ENCODE data around the gene PP2D1. TPM values are rescaled to one million over a fixed set of nuclear protein-coding genes. Genes with fewer than 3 reads are reported as not detected.
A peak's percentile ranks its signal among the peaks of the same experiment; 100 is the strongest.

PP2D1 gene
- total and polyA plus RNA-seq, 4 experiments from 2014 or later = 0.40 to 0.46 TPM; not detected in 2

- no peaks in the 10 kb centered on the region for H3K36me3 ChIP-seq (ENCODE audit: insufficient read depth, low read length)
- H3K27me3 ChIP-seq (ENCODE audit: insufficient read depth, low read length) = no peaks in the 10 kb centered on the region
- peak overlapping the region; percentile 71 to 99 for H3K4me3 ChIP-seq (ENCODE audit: low read length in 2 of 2)
- ChIA-PET CTCF (ENCODE audit: partially characterized antibody) (interaction anchor here (0.9 to 4.4 kb wide), 12 partner anchors 9 to 155 kb away, joined by 3 to 36 read pairs (median 4); partner anchors contain the start of genes RAB5A and SGO1), POLR2A (ENCODE audit: partially characterized antibody) (interaction anchor here (0.6 to 5.6 kb wide), 21 partner anchors 10 to 145 kb away, joined by 3 to 62 read pairs (median 4); partner anchors contain the start of genes RAB5A and SGO1)
- no peaks in the 10 kb centered on the region for H3K9me3 ChIP-seq (ENCODE audit: control insufficient read depth in 1 of 2, low read length in 2 of 2)
- peaks cover 0 to 18% of the 10 kb centered on the region in 2 donors for H3K36me3 Mint-ChIP-seq
- peaks cover 39 to 70% (median 50%) of the 10 kb centered on the region in 4 donors for H3K4me1 Mint-ChIP-seq
- H3K27ac Mint-ChIP-seq = peak overlapping the region; percentile 96 to 99 (median 97)
- H3K27me3 Mint-ChIP-seq = no peaks in the 10 kb centered on the region
- H3K9me3 Mint-ChIP-seq = peaks cover 0 to 2% (median 0%) of the 10 kb centered on the region in 8 donors
- DNase-seq = peak; percentile 56 to 77 (median 58)
- intact Hi-C loops (cut with micrococcal nuclease) = loop anchor here (2.0 to 10.0 kb wide), 4 partner anchors 14 to 896 kb away; partner anchors contain the start of gene KCNH8
- peaks cover 58% of the 10 kb centered on the region for H3K4me1 ChIP-seq (ENCODE audit: insufficient read depth, low read length)
- peak overlapping the region; percentile 93 to 99 (median 98) for H3K4me3 Mint-ChIP-seq
- H3K27ac ChIP-seq (ENCODE audit: low read depth, low read length) = peak overlapping the region; percentile 86
Observed at GRCh38 chr3:20040548-20041196, 28.6 kb upstream of the PP2D1 start.

GRCh38 chr3:20039765-20040547, 27.9 kb upstream of the PP2D1 start, which contains the start of gene KAT2B:
Gene KAT2B (plus strand): TSS chr3:20040446. CDS start chr3:20040478, 32 bp downstream.
- Mint-ChIP-seq H3K4me1 (peaks cover 36 to 65% (median 47%) of the 10 kb centered on the region in 4 donors), H3K4me3 (peak within 1 kb of the TSS; percentile 93 to 99 (median 98)), H3K27me3 (no peaks in the 10 kb centered on the region), H3K27ac (peak within 1 kb of the TSS; percentile 96 to 99 (median 98)), H3K9me3 (peaks cover 0 to 2% (median 0%) of the 10 kb centered on the region in 8 donors), H3K36me3 (peaks cover 0 to 17% of the 10 kb centered on the region in 2 donors)
- no peaks in the 10 kb centered on the region for H3K27me3 ChIP-seq (ENCODE audit: insufficient read depth, low read length)
- peaks cover 52% of the 10 kb centered on the region for H3K4me1 ChIP-seq (ENCODE audit: insufficient read depth, low read length)
- H3K27ac ChIP-seq (ENCODE audit: low read depth, low read length) = peak within 1 kb of the TSS; percentile 86
- peak; percentile 81 to 88 (median 84) for DNase-seq
- H3K4me3 ChIP-seq (ENCODE audit: low read length in 2 of 2) = peak within 1 kb of the TSS; percentile 71 to 99
- no peaks in the 10 kb centered on the region for H3K9me3 ChIP-seq (ENCODE audit: control insufficient read depth in 1 of 2, low read length in 2 of 2)
- intact Hi-C loops (cut with micrococcal nuclease) = loop anchor here (1.0 to 10.0 kb wide), 7 partner anchors 15 to 895 kb away; partner anchors contain the start of genes KCNH8, RAB5A and SGO1
- POLR2A ChIA-PET (ENCODE audit: partially characterized antibody) = interaction anchor here (0.6 to 5.6 kb wide), 12 partner anchors 11 to 145 kb away, joined by 3 to 62 read pairs (median 9); partner anchors contain the start of genes RAB5A and SGO1
- H3K36me3 ChIP-seq (ENCODE audit: insufficient read depth, low read length) = no peaks in the 10 kb centered on the region
- CTCF ChIA-PET (ENCODE audit: partially characterized antibody) = interaction anchor here (0.6 to 4.4 kb wide), 9 partner anchors 10 to 154 kb away, joined by 3 to 36 read pairs (median 5); no protein-coding TSS in a partner anchor

- peaks cover 0 to 17% of the 10 kb centered on the region in 2 donors for H3K36me3 Mint-ChIP-seq
- peak overlapping the region; percentile 90 to 96 (median 92) for H3K4me3 Mint-ChIP-seq
- Histone ChIP-seq H3K27me3 (ENCODE audit: insufficient read depth, low read length) (no peaks in the 10 kb centered on the region), H3K9me3 (ENCODE audit: control insufficient read depth in 1 of 2, low read length in 2 of 2) (no peaks in the 10 kb centered on the region), H3K4me1 (ENCODE audit: insufficient read depth, low read length) (peaks cover 46% of the 10 kb centered on the region), H3K4me3 (ENCODE audit: low read length in 2 of 2) (peak overlapping the region; percentile 0 to 69), H3K36me3 (ENCODE audit: insufficient read depth, low read length) (no peaks in the 10 kb centered on the region), H3K27ac (ENCODE audit: low read depth, low read length) (peak overlapping the region; percentile 79)
- H3K4me1 Mint-ChIP-seq = peaks cover 33 to 59% (median 43%) of the 10 kb centered on the region in 4 donors
- peaks cover 0 to 2% (median 0%) of the 10 kb centered on the region in 8 donors for H3K9me3 Mint-ChIP-seq
- ChIA-PET CTCF (ENCODE audit: partially characterized antibody) (interaction anchor here (0.6 to 0.9 kb wide), 2 partner anchors 14 to 151 kb away, joined by 3 to 5 read pairs; no protein-coding TSS in a partner anchor), POLR2A (ENCODE audit: partially characterized antibody) (interaction anchor here (0.6 to 5.6 kb wide), 6 partner anchors 14 to 91 kb away, joined by 3 to 62 read pairs (median 19); partner anchors contain the start of gene RAB5A)
- H3K27ac Mint-ChIP-seq = peak overlapping the region; percentile 88 to 99 (median 96)
- no peaks in the 10 kb centered on the region for H3K27me3 Mint-ChIP-seq
- intact Hi-C loops (cut with micrococcal nuclease) = loop anchor here (1.0 kb wide), 3 partner anchors 92 to 154 kb away; partner anchors contain the start of genes RAB5A and SGO1
- peak in 1 of 5 donors; percentile 30 for DNase-seq
Observed at GRCh38 chr3:20039466-20039764, 27.4 kb upstream of the PP2D1 start.

GRCh38 chr3:20038699-20039465, 26.8 kb upstream of the PP2D1 start:
- H3K36me3 ChIP-seq (ENCODE audit: insufficient read depth, low read length) = no peaks in the 10 kb centered on the region
- intact Hi-C loops (cut with micrococcal nuclease) = loop anchor here (1.0 kb wide), 3 partner anchors 92 to 154 kb away; partner anchors contain the start of genes RAB5A and SGO1
- peak in 3 of 5 donors; percentile 17 to 26 (median 26) for DNase-seq
- H3K9me3 ChIP-seq (ENCODE audit: control insufficient read depth in 1 of 2, low read length in 2 of 2) = no peaks in the 10 kb centered on the region
- no peaks in the 10 kb centered on the region for H3K27me3 Mint-ChIP-seq
- peak overlapping the region; percentile 79 for H3K27ac ChIP-seq (ENCODE audit: low read depth, low read length)
- CTCF ChIA-PET (ENCODE audit: partially characterized antibody) = interaction anchor here (0.8 to 0.9 kb wide), 3 partner anchors 12 to 64 kb away, joined by 3 read pairs; no protein-coding TSS in a partner anchor
- H3K9me3 Mint-ChIP-seq = peaks cover 0 to 2% (median 0%) of the 10 kb centered on the region in 8 donors
- H3K27me3 ChIP-seq (ENCODE audit: insufficient read depth, low read length) = no peaks in the 10 kb centered on the region
- peak overlapping the region; percentile 0 to 69 for H3K4me3 ChIP-seq (ENCODE audit: low read length in 2 of 2)
- POLR2A ChIA-PET (ENCODE audit: partially characterized antibody) = interaction anchor here (1.3 to 5.6 kb wide), 2 partner anchors 17 to 90 kb away, joined by 3 to 62 read pairs; partner anchors contain the start of gene RAB5A
- H3K4me1 Mint-ChIP-seq = peaks cover 29 to 54% (median 39%) of the 10 kb centered on the region in 4 donors
- peaks cover 41% of the 10 kb centered on the region for H3K4me1 ChIP-seq (ENCODE audit: insufficient read depth, low read length)
- H3K27ac Mint-ChIP-seq = peak overlapping the region; percentile 88 to 99 (median 96)
- peak overlapping the region; percentile 90 to 96 (median 92) for H3K4me3 Mint-ChIP-seq
- H3K36me3 Mint-ChIP-seq = peaks cover 0 to 17% of the 10 kb centered on the region in 2 donors

GRCh38 chr3:20037255-20037996, 25.4 kb upstream of the PP2D1 start:
- ChIA-PET CTCF (ENCODE audit: partially characterized antibody) (no interaction called here), POLR2A (ENCODE audit: partially characterized antibody) (interaction anchor here (5.6 kb wide), 1 partner anchor 89 kb away, joined by 62 read pairs; the partner anchor contains the start of gene RAB5A)

More at GRCh38 chr3:20037255-20037996, 25.4 kb upstream of the PP2D1 start:
- H3K36me3 Mint-ChIP-seq = peaks cover 0 to 14% of the 10 kb centered on the region in 2 donors
- no peaks in the 10 kb centered on the region for H3K27me3 Mint-ChIP-seq
- H3K4me1 Mint-ChIP-seq = peaks cover 18 to 39% (median 25%) of the 10 kb centered on the region in 4 donors
- H3K9me3 Mint-ChIP-seq = peaks cover 0 to 2% (median 0%) of the 10 kb centered on the region in 8 donors
- H3K4me1 ChIP-seq (ENCODE audit: insufficient read depth, low read length) = peaks cover 27% of the 10 kb centered on the region
- no peak for DNase-seq
- H3K27me3 ChIP-seq (ENCODE audit: insufficient read depth, low read length) = no peaks in the 10 kb centered on the region
- no peak overlapping the region for H3K4me3 ChIP-seq (ENCODE audit: low read length in 2 of 2)
- peak overlapping the region; percentile 79 for H3K27ac ChIP-seq (ENCODE audit: low read depth, low read length)
- intact Hi-C loops (cut with micrococcal nuclease) = no loop called here
- peak overlapping the region; percentile 76 to 99 (median 96) for H3K27ac Mint-ChIP-seq
- no peaks in the 10 kb centered on the region for H3K36me3 ChIP-seq (ENCODE audit: insufficient read depth, low read length)
- no peaks in the 10 kb centered on the region for H3K9me3 ChIP-seq (ENCODE audit: control insufficient read depth in 1 of 2, low read length in 2 of 2)
- peak overlapping the region in 3 of 8 donors; percentile 3 to 91 (median 8) for H3K4me3 Mint-ChIP-seq
